NOMO-1 (cell line): ENCODE results near the gene SPATA2L.

ENCODE experiments used
- DNase-seq, 2 experiments: peaks; one replicate each; lab custom pipeline; 2025; ENCODE audit not compliant: unreplicated experiment in 2 of 2; lab: John Stamatoyannopoulos, UW

The SPATA2L gene

GRCh38 chr16:89660146-89660545, 41.4 kb downstream of the SPATA2L start:
- no peak for DNase-seq

GRCh38 chr16:89658221-89658879, 43.2 kb downstream of the SPATA2L start:
- DNase-seq, result no peak

- DNase-seq, result peak; percentile 70 to 78
Measured at GRCh38 chr16:89657442-89658220, 43.9 kb downstream of the SPATA2L start, which contains the start of the genes CHMP1A and SPATA33. Gene CHMP1A (minus strand): TSS chr16:89657708. CDS start chr16:89657588, 120 bp downstream. Gene SPATA33 (plus strand): TSS chr16:89657836. CDS start chr16:89657912, 76 bp downstream.

GRCh38 chr16:89656435-89657121, 44.9 kb downstream of the SPATA2L start:
- no peak for DNase-seq

GRCh38 chr16:89655062-89655643, 46.4 kb downstream of the SPATA2L start:
- DNase-seq, result no peak

GRCh38 chr16:89653656-89654295, 47.7 kb downstream of the SPATA2L start:
- DNase-seq, result no peak

- DNase-seq, result no peak
Measured at GRCh38 chr16:89651584-89651983, 49.9 kb downstream of the SPATA2L start.

- no peak for DNase-seq
Measured at GRCh38 chr16:89646906-89647305, 54.6 kb downstream of the SPATA2L start.
